ENCODE measurements around the gene RASA1. TPM values are rescaled to one million over a fixed set of nuclear protein-coding genes. Genes with fewer than 3 reads are reported as not detected.
"Not testable (repeated sequence)": the region's sequence is repeated elsewhere in the genome, so short reads cannot be mapped to it uniquely, and the experiment has no call there.

Gene RASA1
- total and polyA plus RNA-seq, 11 donors, result 5.7 to 21.9 (median 17.6) TPM

DNA sequence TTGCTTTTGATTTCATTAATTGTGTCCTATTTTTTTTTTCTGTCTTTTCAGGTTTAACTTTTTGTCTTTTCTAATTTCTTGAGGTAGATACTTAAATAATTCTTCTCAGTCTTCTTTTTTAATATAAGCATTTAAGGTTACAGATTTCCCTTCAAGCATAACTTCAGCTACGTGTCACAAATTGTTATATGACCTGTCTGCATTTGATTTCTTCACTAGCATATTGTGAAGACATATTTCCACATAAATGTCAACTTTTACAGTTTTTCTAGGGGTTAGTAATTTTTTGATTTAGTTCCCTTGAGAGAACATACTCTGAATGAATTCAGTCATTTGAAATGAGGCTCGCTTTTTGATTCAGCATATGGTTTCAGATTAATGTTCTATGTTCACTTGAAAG, 35.6 kb downstream of the RASA1 start:
- TF ChIP-seq, protein P1, sequence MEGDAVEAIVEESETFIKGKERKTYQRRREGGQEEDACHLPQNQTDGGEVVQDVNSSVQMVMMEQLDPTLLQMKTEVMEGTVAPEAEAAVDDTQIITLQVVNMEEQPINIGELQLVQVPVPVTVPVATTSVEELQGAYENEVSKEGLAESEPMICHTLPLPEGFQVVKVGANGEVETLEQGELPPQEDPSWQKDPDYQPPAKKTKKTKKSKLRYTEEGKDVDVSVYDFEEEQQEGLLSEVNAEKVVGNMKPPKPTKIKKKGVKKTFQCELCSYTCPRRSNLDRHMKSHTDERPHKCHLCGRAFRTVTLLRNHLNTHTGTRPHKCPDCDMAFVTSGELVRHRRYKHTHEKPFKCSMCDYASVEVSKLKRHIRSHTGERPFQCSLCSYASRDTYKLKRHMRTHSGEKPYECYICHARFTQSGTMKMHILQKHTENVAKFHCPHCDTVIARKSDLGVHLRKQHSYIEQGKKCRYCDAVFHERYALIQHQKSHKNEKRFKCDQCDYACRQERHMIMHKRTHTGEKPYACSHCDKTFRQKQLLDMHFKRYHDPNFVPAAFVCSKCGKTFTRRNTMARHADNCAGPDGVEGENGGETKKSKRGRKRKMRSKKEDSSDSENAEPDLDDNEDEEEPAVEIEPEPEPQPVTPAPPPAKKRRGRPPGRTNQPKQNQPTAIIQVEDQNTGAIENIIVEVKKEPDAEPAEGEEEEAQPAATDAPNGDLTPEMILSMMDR (IDR thresholded peaks at IDR 0.05), result no peak
- no peak for TF ChIP-seq POLR2A (IDR thresholded peaks at IDR 0.05)
- intact Hi-C loops (cut with DNase I), result no loop called here
- no peaks in the 10 kb centered on the region for H3K9me3 ChIP-seq
- H3K4me3 ChIP-seq, result no peak overlapping the region
- no peaks in the 10 kb centered on the region for H3K27me3 ChIP-seq
- no peak overlapping the region for H3K27ac ChIP-seq
- H3K36me3 ChIP-seq, result peaks cover 0 to 28% (median 21%) of the 10 kb centered on the region in 9 donors
- H3K4me1 ChIP-seq, result peaks cover 0 to 29% (median 3%) of the 10 kb centered on the region in 12 donors
- no peak for DNase-seq
- 95 to 99% (median 95%) methylated on average over 2 of the region's 2 CpGs for WGBS, 4 donors
- no peak for ATAC-seq

DNA sequence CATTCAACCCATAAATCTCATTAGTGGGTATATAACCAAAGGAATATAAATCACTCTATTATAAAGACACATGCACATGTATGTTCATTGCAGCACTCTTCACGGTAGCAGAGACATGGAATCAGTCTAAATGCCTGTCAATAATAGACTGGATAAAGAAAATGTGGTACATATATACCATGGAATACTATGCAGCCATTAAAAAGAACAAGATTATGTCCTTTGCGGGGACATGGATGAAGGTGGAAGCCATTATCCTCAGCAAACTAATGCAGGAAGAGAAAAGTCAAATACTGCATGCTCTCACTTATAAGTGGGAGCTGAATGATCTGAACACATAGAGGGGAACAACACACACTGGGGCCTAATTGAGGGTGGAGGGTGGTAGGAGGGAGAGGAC, 38.4 kb downstream of the RASA1 start:
- H3K36me3 ChIP-seq, result peaks cover 0 to 28% (median 21%) of the 10 kb centered on the region in 9 donors
- H3K27ac ChIP-seq; DNase-seq; H3K27me3 ChIP-seq; H3K4me3 ChIP-seq; intact Hi-C loops (cut with DNase I); ATAC-seq; H3K9me3 ChIP-seq: not testable (repeated sequence)
- WGBS, 4 donors, result 97 to 99% (median 98%) methylated on average over 2 of the region's 2 CpGs
- H3K4me1 ChIP-seq, result peaks cover 0 to 16% (median 0%) of the 10 kb centered on the region in 12 donors

DNA sequence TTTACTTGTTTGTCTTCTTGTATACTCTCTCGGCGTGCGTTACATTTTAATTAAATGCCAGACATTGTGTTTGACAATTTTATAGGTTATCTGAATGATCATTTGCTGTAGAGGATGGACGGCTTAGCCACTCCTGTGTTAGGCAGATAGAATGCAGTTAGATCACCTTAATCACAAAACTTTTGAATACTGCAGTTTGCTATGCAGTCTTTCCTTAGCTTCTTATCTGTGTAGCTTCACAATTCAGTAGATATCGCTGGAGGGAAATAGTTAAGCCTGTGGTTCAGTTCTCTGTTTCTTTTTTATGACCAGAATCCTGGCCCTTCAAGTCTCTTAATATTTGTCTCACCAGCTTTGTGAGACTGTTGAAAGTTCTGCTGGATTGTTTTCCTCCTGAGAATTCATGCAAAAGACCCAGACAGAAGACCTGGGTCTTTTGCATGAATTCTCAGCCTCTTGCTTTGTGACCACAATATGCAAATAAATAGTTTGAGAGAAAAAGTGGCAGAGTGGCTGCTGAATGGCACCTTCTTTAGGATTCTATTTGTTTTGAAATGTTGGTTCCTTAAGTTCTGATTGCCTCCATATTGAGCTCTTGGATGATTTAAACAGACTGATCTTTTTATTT, 40.2 kb downstream of the RASA1 start:
- Histone ChIP-seq H3K4me3 (no peak overlapping the region), H3K27ac (no peak overlapping the region), H3K36me3 (peaks cover 0 to 28% (median 21%) of the 10 kb centered on the region in 9 donors), H3K27me3 (no peaks in the 10 kb centered on the region), H3K9me3 (no peaks in the 10 kb centered on the region), H3K4me1 (peaks cover 0 to 22% (median 0%) of the 10 kb centered on the region in 12 donors)
- no peak for DNase-seq
- intact Hi-C loops (cut with DNase I), result no loop called here
- WGBS, 4 donors, result 67 to 89% (median 83%) methylated on average over 5 of the region's 5 CpGs
- TF ChIP-seq, protein P1 (IDR thresholded peaks at IDR 0.05), result no peak
- no peak for TF ChIP-seq POLR2A (IDR thresholded peaks at IDR 0.05)
- no peak for ATAC-seq

DNA sequence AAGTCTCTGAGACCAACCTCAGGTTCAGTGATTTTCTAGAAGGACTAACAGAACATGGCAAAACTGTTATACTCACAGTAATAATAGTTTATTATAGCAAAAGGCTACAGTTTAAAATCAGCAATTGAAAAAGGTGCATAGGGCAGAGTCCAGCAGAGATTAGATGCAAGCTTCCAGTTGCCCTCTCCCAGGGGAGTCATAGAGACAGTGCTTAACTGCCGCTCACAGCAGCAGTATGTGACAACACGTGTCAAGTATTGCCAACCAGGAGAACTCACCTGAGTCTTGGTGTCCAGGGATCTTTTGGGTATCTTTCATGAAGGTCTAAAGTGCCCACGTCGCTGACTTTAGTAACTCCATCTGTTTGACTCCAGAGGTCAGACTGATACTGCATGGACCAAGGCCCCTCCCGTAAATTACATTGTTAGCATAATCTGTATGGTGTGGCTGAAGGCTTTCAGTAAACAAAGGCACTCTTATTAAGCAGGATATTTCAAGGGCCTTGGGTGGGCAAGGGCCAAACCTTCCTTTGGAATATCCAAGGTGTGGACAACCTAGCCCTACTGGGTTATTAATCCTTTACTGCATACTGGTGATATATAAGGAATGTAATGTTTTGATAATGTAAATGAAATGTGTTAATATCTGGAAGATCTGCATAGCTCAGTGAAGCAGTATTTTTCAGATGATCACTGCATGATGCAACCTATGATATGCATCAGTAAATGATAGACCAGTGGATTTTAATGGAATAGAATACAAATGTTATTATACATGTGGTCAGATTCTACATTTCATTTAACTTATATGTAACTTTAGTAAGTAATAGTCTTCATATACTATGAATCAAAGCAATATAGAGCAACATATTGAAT, 44.0 kb downstream of the RASA1 start:
- no peak for DNase-seq
- no peaks in the 10 kb centered on the region for H3K27me3 ChIP-seq
- peaks cover 0 to 28% (median 0%) of the 10 kb centered on the region in 12 donors for H3K4me1 ChIP-seq
- H3K9me3 ChIP-seq, result no peaks in the 10 kb centered on the region
- no peak overlapping the region for H3K27ac ChIP-seq
- peaks cover 0 to 1% (median 0%) of the 10 kb centered on the region in 9 donors for H3K36me3 ChIP-seq
- 67 to 90% (median 81%) methylated on average over 5 of the region's 5 CpGs for WGBS, 4 donors
- TF ChIP-seq, protein P1 (IDR thresholded peaks at IDR 0.05), result no peak
- TF ChIP-seq POLR2A (IDR thresholded peaks at IDR 0.05), result no peak
- intact Hi-C loops (cut with DNase I), result no loop called here
- no peak overlapping the region for H3K4me3 ChIP-seq
- ATAC-seq, result no peak
